H54 (cell line): ENCODE data around the gene RANBP17.

Experiments
- DNase-seq: peaks from one replicate; pipeline ENCODE4 v3.0.0; 2011; ENCODE audit warnings: low spot score, mixed read lengths; ENCODE audit not compliant: insufficient read length
- FAIRE-seq: peaks from 3 replicates; lab custom pipeline; 2011; peaks lifted over from hg19 to GRCh38; lab: Jason Lieb, UNC
- POLR2A ChIP-seq: IDR thresholded peaks from 2 replicates; pipeline ENCODE4 v1.6.1; 2011; ENCODE audit warnings: low read depth, mild to moderate bottlenecking, low read length

The RANBP17 gene

DNA sequence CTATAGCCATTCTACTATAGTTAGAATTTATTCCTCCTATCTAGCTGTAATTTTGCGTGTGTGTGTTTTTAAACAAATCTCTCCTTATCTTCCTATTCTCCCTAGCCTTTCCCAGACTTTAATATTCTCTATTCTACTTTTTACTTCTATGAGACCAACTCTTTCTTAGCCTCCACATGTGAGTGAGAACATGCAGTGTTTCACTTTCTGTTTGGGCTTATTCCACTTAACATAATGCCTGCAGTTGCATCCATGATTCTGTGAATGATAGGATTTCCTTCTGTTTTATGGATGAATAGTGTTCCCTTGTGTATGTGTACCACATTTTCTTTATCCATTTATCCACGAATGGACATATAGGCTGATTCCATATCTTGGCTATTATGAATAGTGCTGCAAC is 254.9 kb downstream of the RANBP17 start:
- no peak for FAIRE-seq
- TF ChIP-seq POLR2A, result no peak
- DNase-seq, result no peak

DNA sequence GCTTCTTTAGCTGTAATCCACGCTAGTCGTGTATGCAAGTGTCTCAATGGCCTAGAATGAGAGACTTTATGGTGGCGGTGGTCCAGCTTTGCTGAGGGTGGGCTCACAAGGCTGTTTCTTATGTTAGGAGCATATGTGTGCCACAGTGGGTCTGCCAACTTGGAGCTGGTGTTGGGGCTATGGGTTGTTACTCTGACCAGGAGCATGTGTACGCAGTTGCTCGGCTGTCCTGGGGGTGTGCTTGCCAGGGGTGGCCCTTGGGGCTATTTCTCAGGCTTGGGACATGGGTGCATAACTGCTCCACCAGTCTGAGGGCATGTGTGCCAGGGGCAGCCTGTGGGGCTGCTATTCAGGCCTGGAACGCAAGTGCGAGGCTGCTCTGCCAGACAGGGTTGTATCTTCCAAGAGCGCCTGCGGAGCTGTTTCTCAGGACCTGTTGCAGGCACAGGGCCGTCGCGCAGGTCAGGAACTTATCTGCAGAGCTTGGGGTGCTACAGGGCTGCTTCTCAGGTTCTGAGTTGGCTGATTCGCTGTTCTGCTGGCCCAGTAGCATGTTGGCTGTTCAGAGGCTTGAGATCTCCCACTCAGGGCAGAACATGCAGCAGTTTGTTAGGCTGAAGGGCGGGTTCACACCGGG is 259.3 kb downstream of the RANBP17 start:
- FAIRE-seq (no peak), DNase-seq (no peak)
- no peak for TF ChIP-seq POLR2A

DNA sequence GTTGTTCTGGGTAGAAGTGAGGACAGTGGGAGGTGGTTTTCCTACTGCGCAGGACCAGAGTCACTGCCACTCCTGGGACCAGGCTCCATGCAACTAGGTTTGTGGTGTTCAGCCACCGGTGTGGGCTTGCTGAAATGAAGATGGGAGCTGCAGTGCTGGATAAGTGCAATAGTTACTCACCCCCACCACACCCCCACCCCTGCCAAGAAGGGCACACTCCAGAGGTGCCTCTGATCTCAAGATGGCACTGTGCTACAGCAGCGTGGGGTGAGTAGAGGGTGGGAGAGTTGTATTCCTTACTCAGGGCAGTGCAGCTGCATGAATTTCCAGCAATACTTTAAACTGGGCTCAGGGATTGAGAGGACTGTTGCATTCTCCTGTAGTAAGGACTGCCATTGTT is 259.8 kb downstream of the RANBP17 start:
- FAIRE-seq, result no peak
- TF ChIP-seq POLR2A, result no peak
- DNase-seq, result no peak

DNA sequence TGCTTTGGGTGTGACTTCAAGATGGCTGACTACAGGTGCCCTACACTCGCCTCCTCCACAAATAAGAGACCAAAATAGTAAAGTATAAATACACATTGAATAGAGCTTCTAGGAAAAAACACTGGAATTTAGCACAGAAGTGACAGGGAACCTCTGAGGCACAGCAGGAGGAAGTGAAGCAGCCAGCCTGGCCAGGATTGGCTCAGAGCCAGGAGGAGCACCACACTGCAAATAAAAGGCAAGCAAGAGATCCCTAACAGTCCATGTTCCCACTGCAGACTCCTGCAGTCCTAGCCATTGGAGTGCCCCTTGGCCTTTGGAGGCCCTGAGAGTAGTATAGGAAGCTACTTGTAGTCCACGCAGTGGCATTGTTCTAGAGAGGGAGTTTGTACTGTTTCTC is 260.6 kb downstream of the RANBP17 start:
- DNase-seq, result no peak
- no peak for TF ChIP-seq POLR2A

DNA sequence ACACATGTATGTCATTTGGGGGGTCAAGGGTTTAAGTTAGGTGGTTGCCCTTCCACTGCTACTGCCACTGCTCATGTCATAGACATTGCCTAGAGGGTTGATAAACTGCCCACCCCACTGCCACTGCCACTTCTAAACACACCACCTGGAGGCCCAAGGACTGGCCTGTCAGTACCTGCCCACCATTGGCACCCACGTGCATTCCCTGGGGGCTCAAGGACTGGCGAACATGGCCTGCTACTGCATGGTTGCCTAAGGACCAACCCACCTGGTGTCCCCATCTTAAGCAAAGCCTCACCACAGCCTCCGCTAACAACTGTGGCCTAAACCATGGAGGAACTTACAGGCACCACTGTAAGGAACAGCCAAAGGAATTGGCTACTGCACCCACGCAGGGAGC is 261.6 kb downstream of the RANBP17 start:
- DNase-seq (no peak), FAIRE-seq (no peak)
- TF ChIP-seq POLR2A, result no peak

More for the DNA sequence above, 260.6 kb downstream of the RANBP17 start:
- FAIRE-seq, result no peak

DNA sequence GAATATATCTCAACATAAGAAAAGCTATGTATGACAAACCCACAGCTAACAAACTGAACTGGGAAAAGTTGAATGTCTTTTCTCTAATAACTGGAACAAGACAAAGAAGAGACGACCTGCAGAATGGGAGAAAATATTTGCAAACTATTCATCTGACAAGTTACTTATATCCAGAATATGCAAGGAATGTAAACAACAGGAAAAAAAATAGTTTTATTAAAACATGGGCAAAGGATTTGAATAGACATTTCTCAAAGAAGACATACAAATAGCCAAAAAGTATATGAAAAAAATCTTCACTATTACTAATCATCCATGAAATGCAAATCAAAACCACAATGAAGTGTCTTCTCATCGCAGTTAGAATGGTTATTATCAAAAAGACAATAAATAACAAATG is 265.5 kb downstream of the RANBP17 start:
- no peak for TF ChIP-seq POLR2A
- DNase-seq (no peak), FAIRE-seq (no peak)

DNA sequence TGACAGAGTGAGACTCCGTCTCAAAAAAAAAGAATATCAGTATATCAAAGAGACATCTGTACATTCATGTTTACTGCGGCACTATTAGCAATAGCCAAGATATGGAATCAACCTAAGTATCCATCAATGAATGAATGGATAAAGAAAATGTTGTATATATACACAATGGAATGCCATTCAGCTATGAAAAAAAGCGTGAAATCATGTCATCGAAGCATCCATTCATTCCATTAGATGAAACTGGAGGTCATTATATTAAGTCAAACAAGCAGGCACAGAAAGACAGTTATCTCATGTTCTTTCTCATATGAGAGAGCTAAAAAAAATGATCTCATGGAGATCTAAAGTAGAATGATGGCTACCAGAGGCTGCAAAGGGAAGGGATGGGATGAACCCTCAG is 266.3 kb downstream of the RANBP17 start:
- no peak for TF ChIP-seq POLR2A
- FAIRE-seq, result no peak
- DNase-seq, result no peak

DNA sequence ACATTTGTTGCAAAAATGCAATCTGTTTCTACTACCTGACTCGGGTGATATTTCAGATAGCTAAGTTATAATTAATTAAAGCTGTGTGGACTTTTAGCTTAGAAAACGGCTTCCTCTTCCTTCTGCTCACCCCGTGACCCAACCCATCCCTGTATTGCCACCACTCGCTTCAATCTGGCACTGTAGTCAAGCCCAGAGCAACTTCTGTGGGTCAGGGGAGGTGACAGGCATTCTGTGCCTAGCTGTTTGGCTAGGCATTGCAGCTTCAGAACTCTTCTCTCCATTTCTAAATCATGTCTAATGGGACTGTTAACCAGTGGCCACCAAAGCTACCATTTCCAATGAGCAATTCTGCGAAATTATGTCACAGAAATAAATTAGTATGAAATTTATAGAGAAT is 267.5 kb downstream of the RANBP17 start:
- FAIRE-seq, result no peak
- no peak for DNase-seq
- TF ChIP-seq POLR2A, result no peak

DNA sequence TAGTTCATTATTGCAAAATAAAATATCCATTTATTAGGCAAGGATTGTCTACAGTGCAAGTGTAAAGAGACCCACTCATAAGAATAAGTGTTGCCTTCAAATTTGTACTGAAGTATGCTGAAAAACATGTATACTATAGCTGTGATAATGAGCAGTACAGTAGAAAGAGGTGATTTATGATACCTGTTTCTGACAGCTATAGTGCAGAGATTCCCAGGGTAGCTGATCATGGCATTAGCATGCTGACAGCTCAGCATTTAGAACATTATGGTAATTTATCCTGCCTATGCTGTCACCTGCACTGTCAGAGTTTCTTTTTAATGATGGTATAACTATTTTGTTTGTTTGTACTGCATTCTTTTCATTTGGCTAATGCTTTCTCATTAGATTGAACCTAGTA is 269.7 kb downstream of the RANBP17 start:
- DNase-seq, result no peak
- TF ChIP-seq POLR2A, result no peak
- no peak for FAIRE-seq

DNA sequence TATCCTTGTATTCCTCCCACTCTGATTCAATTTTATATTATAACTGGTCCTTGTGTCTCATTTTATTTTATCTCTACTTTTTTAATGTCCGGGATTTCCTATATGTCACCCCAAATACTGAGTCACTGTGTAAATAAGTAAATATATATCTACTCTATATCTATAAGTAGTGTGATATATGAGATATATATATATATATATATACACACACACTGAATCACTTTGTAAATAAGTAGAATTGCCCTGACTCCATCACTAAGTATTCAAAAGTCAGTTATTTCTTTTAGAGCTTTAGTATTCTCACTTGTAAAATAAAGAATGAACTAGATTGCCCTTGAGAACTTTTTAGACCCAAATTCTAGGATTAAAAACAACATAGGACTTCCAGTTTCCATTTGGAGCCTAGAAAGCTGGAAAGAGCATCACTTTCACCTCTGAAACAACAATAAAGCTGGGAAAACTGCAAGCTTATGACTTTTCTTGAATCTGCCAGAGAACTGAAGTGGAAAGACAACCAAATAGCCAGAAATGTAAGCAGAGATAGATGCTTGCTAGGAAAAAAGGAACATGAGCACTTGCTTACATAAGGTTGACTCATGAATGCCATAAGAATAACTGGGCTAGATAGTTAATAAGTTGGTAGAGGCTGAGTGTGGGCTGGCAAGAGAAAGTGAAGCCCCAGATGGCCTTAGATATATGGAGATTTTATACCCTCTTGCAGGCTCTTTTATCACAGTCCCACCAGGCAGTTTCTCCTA is 276.1 kb downstream of the RANBP17 start:
- FAIRE-seq, result no peak
- no peak for DNase-seq
- TF ChIP-seq POLR2A, result no peak

DNA sequence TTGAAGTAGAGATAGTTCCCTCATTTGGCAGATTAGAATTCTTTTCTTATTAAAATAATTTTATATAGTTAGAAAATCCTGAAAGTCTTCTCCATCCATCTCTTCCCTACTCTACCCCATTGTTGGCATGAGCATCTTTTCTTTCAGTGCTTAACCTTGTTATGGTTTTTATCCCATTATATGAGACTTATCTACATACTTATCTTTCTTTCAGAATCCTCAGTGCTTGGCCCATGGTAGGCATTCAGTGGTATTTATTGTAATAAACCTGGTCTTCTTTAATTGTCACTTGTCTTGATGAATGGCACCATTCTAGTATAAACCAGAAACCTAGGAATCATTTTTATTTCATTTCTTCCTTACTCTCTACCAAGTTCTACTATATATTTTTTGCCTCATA is 277.4 kb downstream of the RANBP17 start:
- DNase-seq (no peak), FAIRE-seq (no peak)
- TF ChIP-seq POLR2A, result no peak

DNA sequence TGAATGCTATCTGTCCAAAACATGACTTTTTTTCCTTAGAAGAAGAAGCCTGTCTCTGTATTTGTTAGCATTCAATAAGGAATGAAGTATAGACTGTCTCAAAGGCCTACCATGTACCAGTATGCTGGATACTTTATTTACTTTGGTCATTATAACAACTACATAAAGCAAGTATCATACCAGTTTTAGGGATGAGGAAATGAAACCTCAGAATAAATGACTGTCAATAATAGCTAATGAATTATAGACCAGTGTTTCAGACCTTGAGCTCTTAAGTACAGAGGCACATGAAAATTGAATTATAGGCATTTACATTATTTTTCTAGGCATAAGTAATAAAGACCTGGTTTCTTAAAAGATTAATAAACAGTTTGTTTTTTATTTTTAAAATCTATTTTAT is 280.8 kb downstream of the RANBP17 start:
- FAIRE-seq, result no peak
- no peak for DNase-seq
- TF ChIP-seq POLR2A, result no peak

DNA sequence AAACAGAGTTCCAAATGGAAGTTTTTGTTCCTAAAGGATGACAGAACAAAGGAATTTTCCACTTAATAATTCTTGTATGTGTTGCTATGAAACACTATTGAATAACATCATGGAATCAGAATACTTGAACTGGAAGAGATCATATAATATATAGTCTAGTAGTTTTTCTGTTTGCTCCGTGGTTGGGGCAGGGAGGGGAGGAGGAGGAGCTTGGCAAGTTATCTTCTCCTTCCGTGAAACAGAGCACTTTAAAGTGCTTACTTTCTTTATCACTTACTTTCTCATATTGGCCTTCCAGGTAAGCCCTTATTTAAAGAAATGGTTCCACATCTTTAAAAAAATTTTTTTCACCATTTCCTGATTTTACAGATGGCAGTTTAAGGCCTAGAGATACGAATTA is 281.4 kb downstream of the RANBP17 start:
- no peak for TF ChIP-seq POLR2A
- FAIRE-seq (no peak), DNase-seq (no peak)

DNA sequence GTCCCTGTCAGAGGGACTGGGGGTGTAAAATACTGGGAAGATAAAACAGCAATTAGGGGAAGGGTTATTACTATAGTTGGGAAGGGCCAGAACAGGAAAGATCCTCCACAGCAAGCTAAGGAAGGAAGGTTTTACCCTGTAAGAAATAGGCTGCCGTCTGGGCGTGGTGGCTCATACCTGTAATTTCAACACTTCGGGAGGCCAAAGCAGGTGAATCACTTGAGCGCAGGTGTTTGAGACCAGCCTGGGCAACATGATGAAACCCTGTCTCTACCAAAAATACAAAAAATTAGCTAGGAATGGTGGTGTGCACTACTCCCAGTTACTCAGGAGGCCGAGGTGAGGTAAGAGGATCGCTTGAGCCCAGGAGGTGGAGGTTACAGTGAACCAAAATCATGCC is 282.1 kb downstream of the RANBP17 start:
- DNase-seq (no peak), FAIRE-seq (no peak)
- no peak for TF ChIP-seq POLR2A

DNA sequence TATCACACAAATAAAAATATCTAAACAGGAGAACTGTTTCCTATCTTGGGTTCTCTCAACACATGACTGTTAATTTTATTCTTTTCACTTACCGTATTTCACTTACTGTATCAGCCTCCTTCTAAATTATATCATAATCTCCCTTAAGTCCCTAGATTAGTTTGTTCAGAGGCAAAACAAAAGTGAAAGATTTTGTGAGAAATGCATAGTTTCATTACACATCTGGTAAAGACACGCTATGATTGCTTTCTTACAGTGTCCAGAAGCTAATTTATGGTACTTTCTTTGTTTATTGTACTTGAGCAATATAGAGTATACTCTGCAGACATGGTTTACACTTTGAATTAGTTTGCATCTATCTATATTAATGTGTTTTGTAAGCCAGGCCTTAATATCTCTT is 287.5 kb downstream of the RANBP17 start:
- DNase-seq, result no peak
- TF ChIP-seq POLR2A, result no peak
- FAIRE-seq, result no peak
